NCI-H748 treated with DMSO at 0.1 percent for 48 hours (cell line): ENCODE measurements around the gene PTPRN2.
"Not testable (repeated sequence)": the region's sequence is repeated elsewhere in the genome, so short reads cannot be mapped to it uniquely, and the experiment has no call there.

Experiments used
- DNase-seq: peaks from one replicate; lab custom pipeline; 2025; lab: John Stamatoyannopoulos, UW

Gene PTPRN2

GRCh38 chr7:158419238-158419785 is 168.3 kb downstream of the PTPRN2 start:
- no peak for DNase-seq

- DNase-seq, result not testable (repeated sequence)
Observed at GRCh38 chr7:158418395-158418794, 169.2 kb downstream of the PTPRN2 start.

DNA sequence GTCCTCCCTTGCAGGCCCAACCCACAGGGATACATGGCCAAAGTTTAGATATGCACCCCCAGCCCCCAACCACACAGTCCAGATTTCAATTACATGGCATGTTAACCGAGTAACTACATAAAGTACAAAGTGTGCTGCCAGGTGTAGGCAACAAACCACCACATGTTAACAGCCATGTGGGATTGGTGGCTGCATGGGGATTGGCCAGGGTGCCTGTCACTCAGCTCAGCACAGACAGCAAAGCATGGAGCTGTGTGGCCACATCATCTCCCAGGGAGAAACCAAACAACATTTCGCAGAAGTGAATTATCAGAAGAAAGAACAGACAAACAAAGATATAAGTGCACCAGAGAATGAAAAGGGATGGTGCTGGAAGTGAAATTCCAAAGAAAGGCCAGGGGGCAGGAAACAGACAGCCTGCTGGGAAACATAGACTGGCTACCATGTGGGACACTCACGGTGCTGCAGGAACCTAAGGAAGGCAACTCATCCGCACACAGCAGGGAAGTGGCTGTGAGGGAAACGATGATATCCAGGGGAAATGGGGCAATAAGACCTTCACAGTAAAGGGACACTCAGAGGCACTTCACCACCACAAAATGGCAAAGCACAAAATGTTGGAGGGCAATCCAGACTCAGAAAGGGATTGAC is 171.2 kb downstream of the PTPRN2 start:
- DNase-seq, result no peak

GRCh38 chr7:158415316-158415715 is 172.3 kb downstream of the PTPRN2 start:
- DNase-seq, result no peak

- no peak for DNase-seq
Observed at GRCh38 chr7:158414486-158414961, 173.1 kb downstream of the PTPRN2 start.

DNA sequence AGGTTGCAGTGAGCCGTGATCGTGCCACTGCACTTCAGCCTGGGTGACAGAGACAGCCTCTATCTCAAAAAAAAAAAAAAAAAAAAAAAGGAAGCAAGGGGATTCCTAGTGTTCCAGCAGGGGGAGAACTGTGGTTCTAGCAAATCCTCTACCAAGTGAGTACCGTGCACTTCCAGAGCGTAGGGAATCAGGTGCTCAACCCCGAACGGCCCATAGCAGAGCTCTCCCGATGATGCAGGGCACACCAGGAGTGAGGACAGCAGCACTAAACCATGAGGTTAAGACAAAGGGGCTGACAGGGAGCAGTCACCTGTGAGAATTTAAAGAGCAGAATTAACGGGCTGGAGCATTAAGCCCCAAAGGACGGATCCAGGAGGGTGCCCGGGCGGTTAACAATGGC is 173.6 kb downstream of the PTPRN2 start:
- no peak for DNase-seq

GRCh38 chr7:158411232-158411950 is 176.2 kb downstream of the PTPRN2 start:
- no peak for DNase-seq

- no peak for DNase-seq
Observed at GRCh38 chr7:158410720-158411119, 176.9 kb downstream of the PTPRN2 start.

- DNase-seq, result no peak
Observed at GRCh38 chr7:158409816-158410330, 177.8 kb downstream of the PTPRN2 start.

DNA sequence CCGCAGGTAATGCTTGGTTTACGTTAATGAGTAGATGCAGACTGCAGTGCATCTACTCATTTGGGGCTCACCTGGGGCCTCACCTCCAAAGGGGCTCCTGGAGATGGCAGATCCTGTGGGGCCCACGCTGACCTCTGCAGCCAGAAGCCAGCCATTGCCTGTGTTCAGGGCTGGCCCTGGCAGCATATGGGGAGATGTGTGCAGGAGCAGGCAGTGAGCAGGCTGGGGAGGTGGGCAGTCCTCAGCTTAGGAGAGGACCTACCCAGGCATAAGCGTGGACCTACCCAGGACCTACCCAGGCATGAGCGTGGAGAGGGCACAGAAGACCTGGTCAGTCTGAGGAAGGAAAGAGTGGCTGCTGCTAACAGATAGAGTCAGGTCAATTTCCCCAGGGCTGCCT is 178.5 kb downstream of the PTPRN2 start:
- DNase-seq, result no peak

GRCh38 chr7:158408318-158408920 is 179.2 kb downstream of the PTPRN2 start:
- DNase-seq, result no peak

DNA sequence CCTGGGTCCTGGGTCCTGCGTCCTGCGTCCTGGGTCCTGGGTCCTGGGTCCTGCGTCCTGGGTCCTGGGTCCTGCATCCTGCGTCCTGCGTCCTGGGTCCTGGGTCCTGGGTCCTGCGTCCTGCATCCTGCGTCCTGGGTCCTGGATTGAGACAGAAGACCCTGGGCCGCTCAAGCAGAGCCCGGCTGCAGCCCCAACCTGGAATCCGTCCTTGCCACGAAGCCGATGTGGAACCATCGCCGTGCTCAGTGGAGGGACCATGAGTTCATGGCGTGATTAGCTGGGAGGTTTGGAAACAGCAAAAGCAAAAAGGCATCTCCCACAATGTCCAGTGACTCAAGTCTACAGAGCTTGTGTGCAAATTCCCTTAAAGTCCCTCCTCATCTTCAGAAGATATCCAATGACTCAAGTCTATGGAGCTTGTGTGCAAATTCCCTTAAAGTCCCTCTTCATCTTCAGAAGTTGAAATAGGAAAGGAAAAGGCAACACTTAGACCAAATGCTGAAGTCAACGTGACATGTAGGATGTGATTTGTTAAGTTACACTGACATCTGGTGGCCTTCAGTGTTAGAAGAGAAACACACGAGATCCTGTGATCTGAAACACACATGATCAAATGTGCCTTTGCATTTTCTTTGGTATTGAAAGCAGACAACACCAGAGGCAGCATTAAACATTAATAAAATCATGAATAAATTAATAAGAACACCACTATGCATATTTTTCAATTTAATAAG is 179.9 kb downstream of the PTPRN2 start:
- DNase-seq, result peak; percentile 30

- DNase-seq, result no peak
Observed at GRCh38 chr7:158406801-158407200, 180.8 kb downstream of the PTPRN2 start.

DNA sequence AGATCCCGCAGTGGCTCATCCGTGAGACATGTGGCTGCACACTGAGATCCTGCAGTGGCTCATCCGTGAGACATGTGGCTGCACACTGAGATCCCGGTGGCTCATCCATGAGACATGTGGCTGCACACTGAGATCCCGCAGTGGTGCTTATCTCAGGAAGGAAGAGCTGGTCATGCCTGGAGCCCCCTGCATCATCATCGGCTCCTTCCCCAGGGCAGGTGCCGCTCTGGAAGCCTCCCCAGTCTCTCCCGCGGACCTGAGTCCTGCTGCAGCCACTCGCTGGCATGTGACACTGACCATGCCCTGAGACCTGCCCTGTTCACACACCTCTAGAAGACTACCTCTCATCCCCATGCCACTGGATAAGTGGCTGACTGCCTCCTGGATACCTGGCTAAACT is 181.3 kb downstream of the PTPRN2 start:
- no peak for DNase-seq

- DNase-seq, result not testable (repeated sequence)
Observed at GRCh38 chr7:158405771-158406170, 181.9 kb downstream of the PTPRN2 start.

DNA sequence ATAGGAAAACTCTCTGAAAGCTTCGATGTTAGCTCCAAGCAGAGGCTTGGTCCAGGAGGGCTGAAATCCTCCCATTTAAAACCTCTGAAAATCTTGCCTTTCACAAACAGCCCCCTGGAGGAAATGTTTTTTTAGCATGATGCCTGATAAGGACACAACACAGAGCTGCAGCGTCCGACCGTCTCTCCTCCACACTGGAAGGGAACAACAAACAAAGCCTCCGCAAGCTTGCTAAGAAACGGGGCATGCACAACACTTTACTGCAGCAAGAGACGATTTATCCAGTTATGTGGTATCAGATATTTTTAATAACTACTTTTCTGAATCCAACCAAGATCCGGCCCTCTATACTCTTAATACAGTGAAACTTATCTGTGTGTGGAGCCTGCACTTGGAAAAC is 182.3 kb downstream of the PTPRN2 start:
- no peak for DNase-seq

DNA sequence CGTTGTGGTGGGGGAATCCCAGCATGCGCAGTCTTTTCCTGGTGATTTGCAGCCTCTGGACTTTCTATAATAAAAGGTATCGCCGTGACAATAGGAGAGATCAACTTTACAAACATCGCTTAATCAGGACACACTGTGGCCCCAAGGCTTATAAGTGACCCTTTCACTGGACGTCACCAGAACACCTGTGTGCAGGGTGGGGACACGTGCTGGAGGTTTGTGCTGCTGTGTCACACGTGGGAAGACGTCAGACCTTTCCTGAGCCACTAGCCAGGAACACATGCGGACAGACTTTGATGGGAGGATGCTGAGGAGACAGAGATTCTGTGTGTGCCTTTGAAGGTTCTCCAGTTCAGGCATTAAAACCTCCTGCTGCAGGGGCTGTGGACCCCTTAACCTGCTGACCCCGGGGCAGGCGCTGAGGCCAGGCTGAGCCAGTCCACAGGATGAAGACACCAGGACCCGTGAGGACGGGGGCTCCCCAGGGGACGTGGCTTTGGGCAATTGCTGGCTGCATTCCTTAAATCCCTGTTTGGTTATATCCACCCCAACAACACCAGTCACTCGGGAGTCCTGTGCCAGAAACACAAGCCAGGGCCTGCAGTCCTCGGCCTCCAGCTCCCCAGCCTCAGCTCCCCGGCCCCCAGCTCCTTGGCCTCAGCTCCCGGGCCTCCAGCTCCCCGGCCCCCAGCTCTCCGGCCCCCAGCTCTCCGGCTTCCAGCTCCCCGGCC is 183.4 kb downstream of the PTPRN2 start:
- no peak for DNase-seq

DNA sequence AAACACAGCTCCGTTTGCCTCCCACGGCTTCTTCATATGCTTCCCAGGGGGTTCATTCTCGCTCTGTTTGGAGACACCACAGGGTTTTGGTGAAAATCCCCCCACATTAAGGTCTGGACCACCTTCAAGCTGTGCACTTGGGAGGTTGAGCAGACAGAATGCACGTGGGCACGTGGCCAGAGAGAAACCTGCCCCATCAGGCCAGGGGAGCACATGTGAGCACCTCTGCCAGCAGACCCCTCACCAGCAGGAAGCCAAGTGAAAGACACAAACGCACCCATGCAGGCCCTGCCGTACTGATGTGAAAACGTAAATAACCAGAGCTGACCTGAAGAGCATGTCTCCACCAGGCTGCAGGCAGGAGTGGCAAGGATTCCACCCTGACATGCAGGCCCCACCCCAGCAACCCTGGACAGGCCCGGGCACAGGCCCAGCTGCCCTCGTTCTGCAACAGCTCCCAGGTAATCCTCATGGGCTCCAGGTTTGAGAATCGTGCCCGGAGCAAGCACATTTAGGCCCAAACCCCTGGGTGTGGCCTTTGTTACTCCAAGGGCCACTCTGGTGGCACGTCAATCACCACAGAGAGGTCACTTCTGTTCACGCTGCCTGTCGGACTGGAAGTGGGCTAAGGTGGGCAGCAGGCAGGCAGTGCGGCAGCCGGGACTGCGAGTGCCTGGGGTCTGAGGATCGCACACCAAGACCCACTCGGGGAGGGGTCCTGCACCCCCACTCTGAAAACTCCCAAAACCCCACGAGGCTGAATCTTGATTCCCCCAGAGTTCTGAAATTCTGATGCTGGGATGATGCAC is 184.4 kb downstream of the PTPRN2 start:
- no peak for DNase-seq

- no peak for DNase-seq
Observed at GRCh38 chr7:158402471-158402870, 185.2 kb downstream of the PTPRN2 start.

DNA sequence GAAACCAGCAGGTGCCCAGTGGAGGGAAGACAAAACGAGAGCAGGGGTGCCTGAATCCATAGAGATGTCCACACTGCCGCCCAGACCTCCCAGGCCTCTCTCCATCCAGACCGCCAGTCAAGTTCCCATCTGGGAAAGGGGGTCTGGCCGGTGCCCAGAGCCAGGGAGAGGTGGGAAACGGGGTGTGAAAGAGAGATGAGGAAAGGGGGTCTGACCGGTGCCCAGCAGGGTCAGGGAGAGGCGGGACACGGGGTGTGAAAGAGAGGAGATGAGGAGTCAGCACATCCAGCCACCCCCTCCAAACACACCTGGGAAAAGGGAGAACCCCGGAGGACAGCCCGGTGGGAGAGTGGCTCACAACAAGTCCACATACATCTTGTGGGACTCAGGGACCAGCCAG is 185.8 kb downstream of the PTPRN2 start:
- DNase-seq, result no peak
